Measurements from ENCODE around the gene AARSD1.
A peak's percentile ranks its signal among the peaks of the same experiment; 100 is the strongest.
"Not testable (repeated sequence)": the region's sequence is repeated elsewhere in the genome, so short reads cannot be mapped to it uniquely, and the experiment has no call there.

The AARSD1 gene

GRCh38 chr17:42979511-42980273, 15.4 kb upstream of the AARSD1 start, which contains the start of gene PTGES3L:
Gene PTGES3L, minus strand, starts transcription at chr17:42980080. Its CDS starts 27 bp downstream, at chr17:42980053.
- Histone ChIP-seq H3K4me3 (ENCODE audit: low read length) (peak within 1 kb of the TSS; percentile 76), H3K9ac (ENCODE audit: low read depth, low read length) (peak within 1 kb of the TSS; percentile 72), H3K27me3 (ENCODE audit: insufficient read depth, low read length) (no peaks in the 10 kb centered on the region), H3K9me3 (ENCODE audit: insufficient read depth, low read depth, low read length) (no peaks in the 10 kb centered on the region), H3K27ac (ENCODE audit: low read depth, low read length) (peak within 1 kb of the TSS; percentile 93), H3K4me1 (ENCODE audit: insufficient read depth, low read length) (peaks cover 3% of the 10 kb centered on the region; the same call in 1 of the 2 replicates), H3K36me3 (ENCODE audit: insufficient read depth, low read length) (peaks cover 4% of the 10 kb centered on the region; the same call in 1 of the 2 replicates)
- 33% methylated on average over 21 of the region's 21 CpGs for WGBS

GRCh38 chr17:42975701-42976100, 11.4 kb upstream of the AARSD1 start:
- not testable (repeated sequence) for H3K4me1 ChIP-seq (ENCODE audit: insufficient read depth, low read length); H3K36me3 ChIP-seq (ENCODE audit: insufficient read depth, low read length); H3K9ac ChIP-seq (ENCODE audit: low read depth, low read length); H3K4me3 ChIP-seq (ENCODE audit: low read length); H3K9me3 ChIP-seq (ENCODE audit: insufficient read depth, low read depth, low read length); H3K27me3 ChIP-seq (ENCODE audit: insufficient read depth, low read length); H3K27ac ChIP-seq (ENCODE audit: low read depth, low read length)
- whole genome bisulfite sequencing = 92% methylated on average over 16 of the region's 16 CpGs

- Histone ChIP-seq H3K27ac (ENCODE audit: low read depth, low read length) (no peak overlapping the region), H3K9me3 (ENCODE audit: insufficient read depth, low read depth, low read length) (no peaks in the 10 kb centered on the region), H3K9ac (ENCODE audit: low read depth, low read length) (no peak overlapping the region), H3K4me1 (ENCODE audit: insufficient read depth, low read length) (peaks cover 3% of the 10 kb centered on the region; the same call in 1 of the 2 replicates), H3K27me3 (ENCODE audit: insufficient read depth, low read length) (no peaks in the 10 kb centered on the region), H3K36me3 (ENCODE audit: insufficient read depth, low read length) (no peaks in the 10 kb centered on the region), H3K4me3 (ENCODE audit: low read length) (no peak overlapping the region)
- 90% methylated on average over 2 of the region's 2 CpGs for WGBS
These were observed 11.0 kb upstream of the AARSD1 start for GRCh38 chr17:42975265-42975664.

GRCh38 chr17:42973323-42973722, 9.1 kb upstream of the AARSD1 start:
- H3K27ac ChIP-seq (ENCODE audit: low read depth, low read length); H3K4me3 ChIP-seq (ENCODE audit: low read length); H3K27me3 ChIP-seq (ENCODE audit: insufficient read depth, low read length); H3K36me3 ChIP-seq (ENCODE audit: insufficient read depth, low read length); H3K9me3 ChIP-seq (ENCODE audit: insufficient read depth, low read depth, low read length); H3K4me1 ChIP-seq (ENCODE audit: insufficient read depth, low read length); H3K9ac ChIP-seq (ENCODE audit: low read depth, low read length): not testable (repeated sequence)
- 82% methylated on average over 8 of the region's 18 CpGs for WGBS

GRCh38 chr17:42971589-42971988, 7.3 kb upstream of the AARSD1 start:
- H3K9ac ChIP-seq (ENCODE audit: low read depth, low read length) = no peak overlapping the region
- no peak overlapping the region for H3K27ac ChIP-seq (ENCODE audit: low read depth, low read length)
- H3K4me1 ChIP-seq (ENCODE audit: insufficient read depth, low read length) = no peaks in the 10 kb centered on the region
- no peaks in the 10 kb centered on the region for H3K27me3 ChIP-seq (ENCODE audit: insufficient read depth, low read length)
- no peaks in the 10 kb centered on the region for H3K36me3 ChIP-seq (ENCODE audit: insufficient read depth, low read length)
- H3K4me3 ChIP-seq (ENCODE audit: low read length) = no peak overlapping the region
- H3K9me3 ChIP-seq (ENCODE audit: insufficient read depth, low read depth, low read length) = no peaks in the 10 kb centered on the region
- WGBS = 94% methylated on average over 4 of the region's 5 CpGs

- H3K27ac ChIP-seq (ENCODE audit: low read depth, low read length) = no peak overlapping the region
- no peaks in the 10 kb centered on the region for H3K4me1 ChIP-seq (ENCODE audit: insufficient read depth, low read length)
- WGBS = 86% methylated on average over 4 of the region's 5 CpGs
These were observed 4.8 kb upstream of the AARSD1 start for GRCh38 chr17:42969001-42969581.

GRCh38 chr17:42967925-42968324, 3.7 kb upstream of the AARSD1 start:
- no peaks in the 10 kb centered on the region for H3K9me3 ChIP-seq (ENCODE audit: insufficient read depth, low read depth, low read length)
- no peak overlapping the region for H3K4me3 ChIP-seq (ENCODE audit: low read length)
- no peak overlapping the region for H3K27ac ChIP-seq (ENCODE audit: low read depth, low read length)
- H3K36me3 ChIP-seq (ENCODE audit: insufficient read depth, low read length) = no peaks in the 10 kb centered on the region
- H3K4me1 ChIP-seq (ENCODE audit: insufficient read depth, low read length) = 0 out of 2 replicates have a peak, but pooled peaks cover 5% of the 10 kb centered on the region
- no peak overlapping the region for H3K9ac ChIP-seq (ENCODE audit: low read depth, low read length)
- no peaks in the 10 kb centered on the region for H3K27me3 ChIP-seq (ENCODE audit: insufficient read depth, low read length)
- no CpG with 5 or more reads among the region's 1 CpG for WGBS

More at GRCh38 chr17:42969001-42969581, 4.8 kb upstream of the AARSD1 start:
- Histone ChIP-seq H3K27me3 (ENCODE audit: insufficient read depth, low read length) (no peaks in the 10 kb centered on the region), H3K9ac (ENCODE audit: low read depth, low read length) (no peak overlapping the region), H3K4me3 (ENCODE audit: low read length) (no peak overlapping the region), H3K36me3 (ENCODE audit: insufficient read depth, low read length) (no peaks in the 10 kb centered on the region), H3K9me3 (ENCODE audit: insufficient read depth, low read depth, low read length) (no peaks in the 10 kb centered on the region)

GRCh38 chr17:42953669-42954068, 10.6 kb downstream of the AARSD1 start:
- H3K4me1 ChIP-seq (ENCODE audit: insufficient read depth, low read length) = no peaks in the 10 kb centered on the region
- 100% methylated on average over 1 of the region's 1 CpG for WGBS
- no peak overlapping the region for H3K4me3 ChIP-seq (ENCODE audit: low read length)
- no peak overlapping the region for H3K27ac ChIP-seq (ENCODE audit: low read depth, low read length)
- H3K36me3 ChIP-seq (ENCODE audit: insufficient read depth, low read length) = peaks cover 83% of the 10 kb centered on the region
- H3K27me3 ChIP-seq (ENCODE audit: insufficient read depth, low read length) = no peaks in the 10 kb centered on the region
- H3K9ac ChIP-seq (ENCODE audit: low read depth, low read length) = no peak overlapping the region
- no peaks in the 10 kb centered on the region for H3K9me3 ChIP-seq (ENCODE audit: insufficient read depth, low read depth, low read length)

- Histone ChIP-seq H3K9ac (ENCODE audit: low read depth, low read length) (no peak overlapping the region), H3K27ac (ENCODE audit: low read depth, low read length) (no peak overlapping the region), H3K4me3 (ENCODE audit: low read length) (no peak overlapping the region), H3K9me3 (ENCODE audit: insufficient read depth, low read depth, low read length) (no peaks in the 10 kb centered on the region), H3K36me3 (ENCODE audit: insufficient read depth, low read length) (peaks cover 57% of the 10 kb centered on the region), H3K4me1 (ENCODE audit: insufficient read depth, low read length) (no peaks in the 10 kb centered on the region), H3K27me3 (ENCODE audit: insufficient read depth, low read length) (no peaks in the 10 kb centered on the region)
- WGBS = 97% methylated on average over 13 of the region's 13 CpGs
These were observed 14.0 kb downstream of the AARSD1 start for GRCh38 chr17:42950044-42950783.

- H3K36me3 ChIP-seq (ENCODE audit: insufficient read depth, low read length) = peaks cover 23% of the 10 kb centered on the region
- no peak overlapping the region for H3K9ac ChIP-seq (ENCODE audit: low read depth, low read length)
- H3K4me3 ChIP-seq (ENCODE audit: low read length) = no peak overlapping the region
- WGBS = no CpG with 5 or more reads among the region's 1 CpG
- H3K27me3 ChIP-seq (ENCODE audit: insufficient read depth, low read length) = no peaks in the 10 kb centered on the region
- no peaks in the 10 kb centered on the region for H3K9me3 ChIP-seq (ENCODE audit: insufficient read depth, low read depth, low read length)
- H3K27ac ChIP-seq (ENCODE audit: low read depth, low read length) = no peak overlapping the region
- H3K4me1 ChIP-seq (ENCODE audit: insufficient read depth, low read length) = no peaks in the 10 kb centered on the region
These were observed 17.4 kb downstream of the AARSD1 start for GRCh38 chr17:42946812-42947211.

GRCh38 chr17:42944211-42944610, 20.0 kb downstream of the AARSD1 start:
- Histone ChIP-seq H3K27me3 (ENCODE audit: insufficient read depth, low read length) (no peaks in the 10 kb centered on the region), H3K27ac (ENCODE audit: low read depth, low read length) (no peak overlapping the region), H3K36me3 (ENCODE audit: insufficient read depth, low read length) (peaks cover 2% of the 10 kb centered on the region; the same call in 1 of the 2 replicates), H3K9ac (ENCODE audit: low read depth, low read length) (no peak overlapping the region), H3K9me3 (ENCODE audit: insufficient read depth, low read depth, low read length) (no peaks in the 10 kb centered on the region), H3K4me1 (ENCODE audit: insufficient read depth, low read length) (no peaks in the 10 kb centered on the region), H3K4me3 (ENCODE audit: low read length) (no peak overlapping the region)
- 44% methylated on average over 2 of the region's 3 CpGs for WGBS

Data from HUES64 (cell line).